Cerebellar cortex (tissue), 1 donor: ENCODE measurements around the gene MACF1.

Source experiments
- DNase-seq: peaks from one replicate; pipeline ENCODE4 v3.0.0-alpha.2; 2015; ENCODE audit warnings: low spot score

Gene MACF1

GRCh38 chr1:39261712-39262221, 57.3 kb downstream of the MACF1 start:
- no peak for DNase-seq

DNA sequence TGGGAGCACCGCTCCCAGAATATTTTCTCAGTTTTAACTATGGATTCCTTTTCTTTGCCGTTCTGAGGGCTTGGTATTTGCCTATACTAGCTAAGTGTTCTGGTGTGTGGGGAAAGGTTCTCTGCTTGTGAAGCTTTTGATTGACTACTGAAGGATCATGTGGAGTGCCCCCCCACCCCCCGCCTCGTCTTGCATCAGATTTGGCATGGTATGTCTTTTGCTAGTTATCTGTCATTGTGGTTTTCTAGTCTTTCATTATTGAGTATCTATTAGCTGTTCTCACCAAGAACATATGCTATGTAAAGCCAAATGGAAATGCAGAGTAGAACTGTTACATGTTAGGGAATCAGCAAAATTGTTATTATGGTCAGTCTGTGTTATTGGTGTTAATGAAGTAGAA, 58.3 kb downstream of the MACF1 start:
- DNase-seq, result no peak

DNA sequence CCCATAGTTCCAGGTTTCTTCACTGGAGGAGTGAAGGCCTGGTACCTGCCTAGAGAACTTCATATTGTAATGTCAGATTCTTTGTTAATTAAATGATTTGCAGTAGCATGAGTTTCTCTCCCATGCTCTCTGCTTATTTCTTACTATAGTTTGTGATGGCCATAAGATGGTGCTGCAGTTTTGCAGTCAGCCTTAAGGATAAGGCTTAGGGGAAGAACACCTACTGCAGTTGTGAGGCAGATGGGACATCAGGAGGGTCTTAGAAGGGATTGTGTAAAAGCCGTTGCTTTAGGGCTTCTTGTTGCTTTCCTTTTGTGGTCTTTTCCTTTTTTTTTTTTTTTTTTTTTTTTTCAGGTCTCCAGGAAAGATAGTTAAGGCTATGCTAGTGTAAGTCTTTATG, 61.8 kb downstream of the MACF1 start:
- peak; percentile 38 for DNase-seq

GRCh38 chr1:39266792-39267191, 62.3 kb downstream of the MACF1 start:
- no peak for DNase-seq

- DNase-seq, result peak; percentile 99
Observed at GRCh38 chr1:39268112-39268581, 63.7 kb downstream of the MACF1 start.

DNA sequence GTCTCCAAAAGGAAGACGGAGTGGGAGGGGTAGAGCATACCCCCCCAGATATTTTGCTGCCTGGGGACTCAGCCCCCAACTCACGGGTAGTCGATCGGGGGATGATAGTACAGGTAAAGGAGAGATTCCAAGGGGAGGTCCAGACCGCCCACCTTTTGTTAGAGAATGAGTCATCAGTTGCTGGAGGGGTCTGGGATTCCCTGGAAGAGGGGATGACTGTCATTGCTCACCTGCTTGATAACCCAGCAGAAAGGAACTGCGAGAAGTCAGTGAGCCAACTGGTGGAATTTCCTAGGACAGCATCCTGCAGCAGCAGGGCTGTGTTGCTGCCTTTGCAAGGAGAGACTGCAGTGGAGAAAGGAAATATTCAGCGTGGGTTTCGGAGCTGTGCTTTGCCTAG, 64.4 kb downstream of the MACF1 start:
- peak; percentile 71 for DNase-seq

GRCh38 chr1:39269349-39269748, 64.9 kb downstream of the MACF1 start:
- DNase-seq, result peak; percentile 54

GRCh38 chr1:39269791-39270342, 65.4 kb downstream of the MACF1 start:
- peak; percentile 54 for DNase-seq

DNA sequence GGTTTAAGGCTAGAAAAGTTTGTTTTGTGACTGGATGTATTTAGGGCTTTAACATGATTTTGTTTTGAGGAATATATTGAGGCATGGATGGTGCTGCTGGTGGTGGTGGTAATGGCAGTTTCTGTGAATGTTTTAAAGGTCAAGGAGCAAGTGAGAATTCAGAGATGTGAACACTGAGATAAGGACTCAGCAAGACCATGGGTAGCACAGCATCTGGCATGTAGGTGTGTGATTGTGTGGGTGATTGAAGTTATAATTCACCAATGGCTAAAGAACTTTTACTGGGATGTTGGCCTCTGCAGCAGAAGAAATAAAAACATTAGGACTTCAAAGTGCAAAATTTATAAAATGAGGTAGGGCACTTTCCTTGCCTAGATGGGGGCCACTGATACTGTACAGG, 65.9 kb downstream of the MACF1 start:
- DNase-seq, result peak; percentile 22

- DNase-seq, result peak; percentile 73
Observed at GRCh38 chr1:39272027-39272797, 67.7 kb downstream of the MACF1 start.

DNA sequence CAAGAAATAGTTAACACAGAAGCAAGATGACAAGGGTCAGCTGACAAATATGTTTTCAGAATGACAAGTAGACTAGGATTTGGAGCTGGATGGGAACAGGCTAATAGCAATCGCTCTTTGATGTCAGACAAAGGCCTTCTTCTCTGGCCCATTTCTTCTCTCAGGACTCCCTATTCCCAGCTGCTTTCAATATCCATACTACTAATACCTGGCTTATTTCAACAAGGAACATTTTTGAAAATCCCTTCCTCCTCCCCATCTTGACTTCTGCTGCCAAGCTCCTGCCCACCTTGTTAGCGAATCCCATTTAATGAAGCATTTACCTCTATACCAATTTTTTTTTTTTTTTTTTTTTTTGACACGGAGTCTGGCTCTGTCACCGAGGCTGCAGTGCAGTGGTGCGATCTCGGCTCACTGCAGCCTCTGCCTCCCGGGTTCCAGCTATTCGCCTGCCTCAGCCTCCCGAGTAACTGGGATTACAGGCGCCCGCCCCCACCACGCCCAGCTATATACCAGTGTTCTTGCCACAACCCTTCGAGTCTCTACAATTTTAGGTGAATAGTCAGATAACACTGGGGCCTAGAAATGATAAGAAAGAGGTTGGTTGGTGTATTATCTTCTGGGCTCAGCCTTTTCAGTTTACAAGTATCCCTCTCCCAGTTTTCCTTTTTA, 68.4 kb downstream of the MACF1 start:
- DNase-seq, result peak; percentile 69

DNA sequence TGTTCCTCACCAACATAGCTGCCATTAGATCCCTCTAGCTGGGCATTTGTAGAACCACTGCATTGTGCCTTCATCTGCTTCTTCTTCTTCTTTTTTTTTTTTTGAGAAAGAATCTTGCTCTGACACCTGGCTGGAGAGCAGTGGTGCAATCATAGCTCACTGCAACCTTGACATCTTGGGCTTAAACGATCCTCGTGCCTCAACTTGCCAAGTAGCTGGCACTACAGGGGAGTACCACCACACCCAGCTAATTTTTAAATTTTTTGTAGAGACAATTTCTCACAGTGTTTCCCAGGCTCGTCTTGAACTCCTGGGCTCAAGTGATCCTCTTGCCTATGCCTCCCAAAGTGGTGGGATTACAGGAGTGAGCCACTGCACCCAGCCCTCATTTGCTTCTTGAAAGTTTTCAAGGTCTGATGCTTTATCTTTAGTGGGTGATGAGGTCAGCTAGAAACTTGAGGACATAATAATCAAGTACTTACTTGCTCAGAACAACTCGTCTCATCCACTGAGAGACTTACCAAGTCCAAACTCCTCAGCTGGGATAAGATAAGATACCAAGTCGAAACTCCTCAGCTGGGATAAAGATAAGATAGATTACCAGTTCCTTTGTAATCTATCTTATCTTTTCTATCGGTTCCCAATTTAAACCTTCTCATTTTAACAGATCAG, 71.5 kb downstream of the MACF1 start:
- DNase-seq, result no peak

- DNase-seq, result peak; percentile 28
Observed at GRCh38 chr1:39277879-39278278, 73.4 kb downstream of the MACF1 start.

DNA sequence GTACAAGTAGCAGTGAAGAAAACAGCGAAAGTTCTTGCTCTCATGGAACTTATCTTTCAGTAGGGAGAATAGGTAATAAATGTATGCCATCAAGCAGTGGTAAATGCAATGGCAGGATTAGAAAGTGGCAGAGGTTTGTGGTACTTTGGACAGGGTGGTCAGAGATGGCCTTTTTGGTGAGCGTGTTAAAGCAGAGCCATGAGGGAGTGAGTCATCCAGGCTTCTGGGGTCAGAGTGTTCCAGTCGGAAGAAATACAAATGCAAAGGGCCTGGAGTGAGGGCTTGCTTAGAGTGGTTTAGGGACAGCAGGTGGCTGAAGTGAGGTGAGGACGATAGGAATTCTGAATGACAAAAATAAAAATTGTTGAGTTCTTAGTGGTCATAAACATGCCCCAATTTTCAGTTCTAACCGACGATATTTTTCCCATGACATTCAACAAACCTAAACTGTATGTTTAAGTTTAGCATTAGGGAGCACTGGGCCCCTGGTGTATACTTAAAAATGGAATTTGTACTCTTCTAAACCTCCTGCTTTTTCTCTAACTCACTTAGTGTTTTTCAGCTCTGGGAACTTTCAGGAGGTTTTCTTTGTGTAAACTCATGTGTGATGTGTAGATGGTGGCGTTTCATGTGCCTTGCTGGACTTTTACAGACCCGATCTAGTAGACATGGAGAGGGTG, 78.2 kb downstream of the MACF1 start:
- DNase-seq, result no peak

DNA sequence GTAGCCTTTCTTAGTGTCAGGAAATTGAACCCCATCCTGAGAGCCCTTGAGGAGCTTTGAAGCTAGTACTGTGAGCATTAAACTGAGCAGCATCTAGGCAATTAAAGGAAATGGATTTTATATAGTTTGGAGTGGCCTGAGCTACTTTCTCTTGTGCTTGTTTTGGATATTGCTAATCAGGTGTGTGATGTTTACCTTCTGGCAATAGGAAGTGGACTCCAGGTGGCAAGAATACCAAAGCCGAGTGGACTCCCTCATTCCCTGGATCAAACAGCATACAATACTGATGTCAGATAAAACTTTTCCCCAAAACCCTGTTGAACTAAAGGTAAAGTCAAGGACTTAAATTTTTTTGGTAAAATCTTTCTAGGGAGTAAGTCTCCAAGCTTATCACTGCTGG, 79.4 kb downstream of the MACF1 start:
- no peak for DNase-seq

DNA sequence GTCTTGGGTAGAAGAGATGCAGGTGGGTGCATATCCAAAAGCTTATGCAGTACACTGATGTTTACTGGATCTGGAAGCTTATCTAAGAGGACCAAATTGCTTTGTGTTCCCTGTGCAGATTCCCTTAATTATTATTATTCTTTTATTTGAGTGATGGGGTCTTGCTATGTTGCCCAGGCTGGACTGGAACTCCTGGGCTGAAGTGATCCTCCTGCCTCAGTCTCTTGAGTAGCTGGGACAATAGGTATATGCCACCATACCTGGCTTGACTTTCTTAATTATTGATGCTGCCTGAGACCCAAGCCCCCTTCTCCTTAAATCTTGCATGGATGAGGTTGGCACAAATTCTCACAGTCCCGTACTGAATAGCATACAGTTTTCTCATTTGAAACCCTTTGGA, 83.0 kb downstream of the MACF1 start:
- no peak for DNase-seq

DNA sequence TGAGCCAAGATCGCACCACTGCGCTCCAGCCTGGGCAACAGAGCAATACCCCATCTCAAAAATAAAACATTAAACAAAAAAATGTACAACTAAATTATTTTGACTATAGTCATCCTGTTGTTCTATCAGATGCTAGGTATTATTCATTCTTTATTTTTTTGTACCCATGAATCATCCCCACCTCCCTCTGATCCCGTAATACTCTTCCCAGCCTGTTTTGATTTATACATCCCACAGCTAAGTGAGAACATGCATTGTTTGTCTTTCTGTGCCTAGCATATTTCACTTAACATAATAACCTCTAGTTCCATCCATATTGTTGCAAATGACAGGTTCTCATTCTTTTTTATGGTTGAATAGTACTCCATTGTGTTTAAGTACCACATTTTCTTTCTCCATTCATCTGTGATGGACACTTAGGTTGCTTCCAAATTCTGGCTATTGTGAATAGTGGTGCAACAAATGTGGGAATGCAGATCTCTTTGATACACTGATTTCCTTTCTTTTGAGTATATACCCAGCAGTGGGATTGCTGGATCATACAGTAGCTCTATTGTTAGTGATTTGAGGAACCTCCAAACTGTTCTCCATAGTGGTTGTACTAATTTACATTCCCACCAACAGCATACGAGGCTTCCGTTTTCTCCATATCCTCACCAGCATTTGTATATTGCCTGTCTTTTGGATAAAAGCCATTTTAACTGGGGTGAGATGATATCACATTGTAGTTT, 84.4 kb downstream of the MACF1 start:
- DNase-seq, result no peak

DNA sequence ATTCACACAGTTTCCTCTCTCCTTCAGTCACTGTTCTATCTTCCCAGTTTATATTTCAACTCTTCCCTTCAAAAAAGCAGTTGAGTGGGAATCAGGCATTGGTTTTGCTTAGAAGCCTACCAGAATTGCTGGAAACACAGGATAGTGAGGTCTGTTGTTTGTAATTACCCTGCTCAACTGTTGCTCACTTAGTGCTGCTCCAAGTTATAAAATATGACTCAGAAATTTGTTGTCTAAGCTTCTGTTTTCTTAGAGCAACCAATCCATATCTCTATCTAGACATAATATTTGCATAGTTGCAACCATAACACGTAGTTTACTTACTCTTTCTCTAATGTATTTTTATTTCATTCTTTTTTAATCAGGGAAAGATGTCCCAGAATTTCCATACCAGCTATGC, 87.9 kb downstream of the MACF1 start:
- no peak for DNase-seq

DNA sequence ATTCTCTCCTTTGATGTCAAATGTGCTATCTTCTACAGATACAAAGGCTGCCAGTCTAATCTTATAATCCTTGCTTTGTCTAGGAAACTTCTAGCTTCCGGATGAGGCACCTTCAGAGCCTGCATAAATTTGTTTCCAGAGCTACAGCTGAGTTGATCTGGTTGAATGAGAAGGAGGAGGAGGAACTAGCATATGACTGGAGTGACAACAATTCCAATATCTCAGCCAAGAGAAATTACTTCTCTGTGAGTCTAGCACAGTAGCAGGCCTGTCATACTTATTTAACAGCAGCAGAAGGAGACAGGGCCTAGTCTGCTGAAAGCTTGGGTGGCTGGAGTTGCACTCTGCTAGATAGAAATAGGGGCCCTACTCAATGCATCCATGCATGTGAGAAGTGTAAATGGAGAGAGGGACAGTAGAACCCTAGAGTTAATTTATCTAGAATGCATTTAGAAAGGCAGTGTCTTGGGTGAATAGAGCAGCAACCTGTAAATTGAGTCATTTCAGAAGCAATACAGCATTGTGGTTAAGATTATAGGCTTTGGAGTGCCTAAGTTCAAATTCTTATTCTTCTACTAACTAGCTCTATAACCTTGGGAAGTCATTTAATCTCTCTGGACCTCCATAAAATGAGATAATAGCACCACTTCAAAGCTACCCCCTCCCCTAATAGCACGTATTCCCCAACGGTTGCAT, 89.0 kb downstream of the MACF1 start:
- DNase-seq, result no peak

DNA sequence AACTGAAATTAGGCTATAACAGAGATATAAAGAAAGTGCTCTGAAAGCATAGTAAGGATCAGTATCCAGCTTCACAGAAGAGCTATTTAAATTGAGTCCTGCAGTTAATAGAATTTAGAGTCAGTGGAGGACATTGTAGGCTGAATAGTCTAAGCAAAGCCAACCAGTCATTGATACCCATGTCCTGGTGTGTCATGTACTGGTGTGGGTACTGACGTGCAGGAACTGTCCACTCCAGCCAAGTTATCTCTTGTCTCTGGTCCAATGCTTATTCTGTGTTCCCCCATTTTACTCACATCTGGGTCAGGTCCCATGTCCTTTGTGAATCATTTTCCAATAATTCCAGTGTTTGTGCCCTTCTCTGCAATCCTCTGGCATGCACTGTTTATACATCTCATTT, 90.0 kb downstream of the MACF1 start:
- no peak for DNase-seq

GRCh38 chr1:39295901-39296300, 91.4 kb downstream of the MACF1 start:
- no peak for DNase-seq
